Smooth muscle cell (in vitro differentiated cells): ENCODE measurements around the gene NAALADL2. TPM values are rescaled to one million over a fixed set of nuclear protein-coding genes. Genes with fewer than 3 reads are reported as not detected.
A peak's percentile ranks its signal among the peaks of the same experiment; 100 is the strongest.

Experiments used
- DNase-seq: peaks from one replicate; lab custom pipeline; 2025; ENCODE audit not compliant: unreplicated experiment; lab: John Stamatoyannopoulos, UW
- H2AFZ ChIP-seq: fragments of 200-600 bp; sonication (generic); 2 replicates; pipeline ENCODE4 v1.6.0; 2016; ENCODE audit warnings: antibody characterized with exemption, low read depth, mild to moderate bottlenecking
- H3F3A ChIP-seq: fragments of 200-600 bp; sonication (generic); 2 replicates; pipeline ENCODE4 v1.6.0; 2017; ENCODE audit warnings: antibody characterized with exemption, low read depth
- H3K27ac ChIP-seq: fragments of 200-600 bp; sonication (generic); 2 replicates; pipeline ENCODE4 v1.5.1; 2016; ENCODE audit warnings: low read depth, mild to moderate bottlenecking
- H3K27me3 ChIP-seq: fragments of 200-600 bp; sonication (generic); 2 replicates; pipeline ENCODE4 v1.6.1; 2016; ENCODE audit warnings: low read depth, mild to moderate bottlenecking
- H3K36me3 ChIP-seq: fragments of 200-600 bp; sonication (generic); 2 replicates; pipeline ENCODE4 v1.5.1; 2016; ENCODE audit warnings: low read depth
- H3K4me1 ChIP-seq: fragments of 200-600 bp; sonication (generic); 2 replicates; pipeline ENCODE4 v1.5.1; 2016; ENCODE audit warnings: low read depth
- H3K4me2 ChIP-seq: fragments of 200-600 bp; sonication (generic); 2 replicates; pipeline ENCODE4 v1.6.0; 2016; ENCODE audit warnings: mild to moderate bottlenecking
- H3K4me3 ChIP-seq: fragments of 200-600 bp; sonication (generic); 2 replicates; pipeline ENCODE4 v1.5.1; 2016; ENCODE audit warnings: mild to moderate bottlenecking
- H3K79me2 ChIP-seq: fragments of 200-600 bp; sonication (generic); 2 replicates; pipeline ENCODE4 v1.6.0; 2016; ENCODE audit warnings: low read depth, mild to moderate bottlenecking
- H3K9ac ChIP-seq: fragments of 200-600 bp; sonication (generic); 2 replicates; pipeline ENCODE4 v1.6.0; 2016; ENCODE audit warnings: low read depth
- H3K9me3 ChIP-seq: fragments of 200-600 bp; sonication (generic); replicated peaks from 2 replicates; pipeline ENCODE4 v1.5.1; 2016; ENCODE audit warnings: low read depth
- H4K20me1 ChIP-seq: fragments of 200-600 bp; sonication (generic); 2 replicates; pipeline ENCODE4 v1.6.0; 2016; ENCODE audit warnings: low read depth
- CTCF ChIP-seq: fragments of 200-600 bp; sonication (generic); IDR thresholded peaks from 2 replicates; pipeline ENCODE4 v1.5.1; 2017; ENCODE audit warnings: borderline replicate concordance, mild to moderate bottlenecking, antibody characterized with exemption; ENCODE audit not compliant: insufficient read depth, poor library complexity, severe bottlenecking
- WGBS: methylation state at CpG from one replicate; pipeline ENCODE4 v1.1.7; 2016; ENCODE audit warnings: low lambda C conversion rate; 5-methylcytosine and 5-hydroxymethylcytosine counted together
- polyA plus RNA-seq: library from polyadenylated mRNA; unstranded; fragments of >200 nt; fragmentation: Nextera tagmentation; extraction: Ambion mirVana; gene quantifications from 2 replicates; pipeline ENCODE4 v1.2.1, GENCODE V29; 2016
- total RNA-seq: library from RNA; depleted of rRNA; stranded (reverse); fragments of >200 nt; gene quantifications from 2 replicates; pipeline ENCODE4 v1.2.3, GENCODE V29; 2014

NAALADL2 gene
- total and polyA plus RNA-seq, 2 experiments from 2014 or later, result 2.5 to 13.8 TPM

DNA sequence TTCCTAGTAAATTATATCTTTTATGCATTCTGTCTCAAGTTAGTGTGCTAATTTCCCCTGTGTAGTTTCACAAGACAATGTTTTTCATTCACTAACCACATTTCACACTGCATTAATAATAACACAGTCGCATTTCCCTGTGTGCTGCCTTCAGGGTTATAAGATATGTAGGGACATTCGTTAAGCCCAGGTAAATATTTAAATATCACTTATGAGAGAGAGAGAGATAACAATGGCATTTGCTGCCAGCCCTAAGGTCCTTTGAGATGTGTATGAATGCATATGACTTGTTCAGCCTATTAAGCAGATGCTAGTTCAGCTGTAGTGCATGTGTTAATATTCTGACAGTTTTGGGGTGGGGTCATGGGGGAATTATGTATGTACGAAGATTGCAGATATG, 876.7 kb downstream of the NAALADL2 start:
- Histone ChIP-seq H3K4me3 (no peak overlapping the region), H3K27ac (no peak overlapping the region), H3K4me2 (no peak overlapping the region), H3K79me2 (no peaks in the 10 kb centered on the region), H3K4me1 (no peaks in the 10 kb centered on the region), H3K27me3 (no peaks in the 10 kb centered on the region), H3F3A (no peaks in the 10 kb centered on the region), H3K9ac (no peak overlapping the region), H3K36me3 (no peaks in the 10 kb centered on the region), H4K20me1 (no peaks in the 10 kb centered on the region), H3K9me3 (no peaks in the 10 kb centered on the region), H2AFZ (no peak overlapping the region)
- TF ChIP-seq CTCF, result no peak
- WGBS, result 90% methylated on average over 3 of the region's 3 CpGs
- no peak for DNase-seq

DNA sequence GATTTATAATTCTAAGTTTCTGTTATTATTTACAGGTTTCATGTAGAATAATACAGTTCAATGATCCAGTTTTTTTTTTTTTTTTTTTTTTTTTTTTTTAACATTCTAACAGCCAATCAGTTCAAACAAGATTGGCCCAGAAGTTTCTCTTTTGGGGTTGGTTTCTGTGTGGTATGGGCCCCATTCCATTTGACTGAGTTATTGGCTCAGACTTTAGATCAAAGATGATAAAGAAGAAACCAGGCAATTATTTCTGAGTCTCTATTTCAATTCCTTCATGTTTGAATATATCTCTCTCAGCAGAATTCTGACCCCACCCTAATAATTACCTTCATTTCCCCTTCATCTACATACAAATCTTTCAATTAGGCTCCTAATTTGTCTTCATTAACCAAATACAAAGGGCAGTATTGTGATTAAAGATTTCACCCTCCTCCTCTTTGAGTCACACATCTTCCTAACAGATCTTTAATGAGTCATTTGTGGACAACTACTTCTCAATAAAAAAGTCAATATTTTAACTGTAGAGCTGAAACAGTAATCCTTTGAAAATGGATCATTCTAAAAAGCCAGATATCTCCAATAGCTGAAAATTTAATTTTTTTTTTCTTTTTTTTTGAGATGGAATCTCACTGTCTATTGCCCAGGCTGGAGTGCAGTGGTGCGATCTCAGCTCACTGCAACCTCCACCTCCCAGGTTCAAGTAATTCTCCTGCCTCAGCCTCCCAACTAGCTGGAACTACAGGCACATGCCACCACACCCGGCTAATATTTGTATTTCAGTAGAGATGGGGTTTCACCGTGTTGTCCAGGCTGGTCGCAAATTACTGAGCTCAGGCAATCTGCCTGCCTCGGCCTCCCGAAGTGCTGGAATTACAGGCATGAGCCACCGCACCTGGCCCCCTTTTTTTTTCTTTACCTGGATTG, 878.8 kb downstream of the NAALADL2 start:
- H3K79me2 ChIP-seq, result no peaks in the 10 kb centered on the region
- H2AFZ ChIP-seq, result no peak overlapping the region
- peak overlapping the region; percentile 28 for H3K27ac ChIP-seq
- H3K9ac ChIP-seq, result no peak overlapping the region
- no peak for DNase-seq
- H3K4me2 ChIP-seq, result no peak overlapping the region
- no peaks in the 10 kb centered on the region for H4K20me1 ChIP-seq
- no peaks in the 10 kb centered on the region for H3K36me3 ChIP-seq
- H3K27me3 ChIP-seq, result no peaks in the 10 kb centered on the region
- no peak overlapping the region for H3K4me3 ChIP-seq
- WGBS, result 88% methylated on average over 7 of the region's 7 CpGs
- TF ChIP-seq CTCF, result no peak
- no peaks in the 10 kb centered on the region for H3K9me3 ChIP-seq
- no peaks in the 10 kb centered on the region for H3F3A ChIP-seq
- no peaks in the 10 kb centered on the region for H3K4me1 ChIP-seq

DNA sequence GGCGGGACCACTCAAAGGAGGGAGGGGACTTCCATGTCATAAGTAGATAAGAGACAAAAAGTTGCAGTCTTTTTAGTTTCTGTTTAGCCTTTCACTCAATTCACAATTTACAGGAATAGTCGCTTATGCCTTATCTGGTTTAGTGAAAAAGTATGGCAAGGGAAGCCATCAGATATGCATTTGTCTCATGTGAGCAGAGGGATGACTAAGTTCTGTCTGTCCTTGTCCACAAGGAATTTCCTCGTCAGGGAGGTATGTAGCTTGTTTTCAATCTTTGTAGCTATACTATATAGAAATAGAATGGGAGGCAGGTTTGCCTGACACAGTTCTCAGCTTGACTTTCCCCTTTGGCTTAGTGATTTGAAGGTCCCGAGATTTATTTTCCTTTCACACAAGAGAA, 882.8 kb downstream of the NAALADL2 start:
- Histone ChIP-seq H3K4me3 (no peak overlapping the region), H2AFZ (no peak overlapping the region), H3K4me2 (no peak overlapping the region), H3K4me1 (no peaks in the 10 kb centered on the region), H4K20me1 (no peaks in the 10 kb centered on the region), H3K27ac (peak overlapping the region; percentile 47), H3K9ac (no peak overlapping the region), H3F3A (no peaks in the 10 kb centered on the region), H3K27me3 (no peaks in the 10 kb centered on the region), H3K79me2 (no peaks in the 10 kb centered on the region), H3K36me3 (no peaks in the 10 kb centered on the region), H3K9me3 (no peaks in the 10 kb centered on the region)
- DNase-seq, result no peak
- no peak for TF ChIP-seq CTCF
- WGBS, result 65% methylated on average over 4 of the region's 4 CpGs
